Glutamatergic neuron (in vitro differentiated cells): ENCODE measurements around the gene ROBO1. TPM values are rescaled to one million over a fixed set of nuclear protein-coding genes. Genes with fewer than 3 reads are reported as not detected.
A peak's percentile ranks its signal among the peaks of the same experiment; 100 is the strongest.

Source experiments
- DNase-seq: peaks from one replicate; pipeline ENCODE4 v3.0.0; 2022
- H3K27ac Mint-ChIP-seq: one replicate; pipeline ENCODE4 v1.8.0; 2020; ENCODE audit warnings: mild to moderate bottlenecking, mixed read lengths, inconsistent platforms; ENCODE audit not compliant: unreplicated experiment
- H3K27me3 Mint-ChIP-seq: one replicate; pipeline ENCODE4 v1.8.0; 2020; ENCODE audit warnings: mild to moderate bottlenecking, moderate library complexity, mixed read lengths, inconsistent platforms; ENCODE audit not compliant: unreplicated experiment
- H3K36me3 Mint-ChIP-seq: one replicate; pipeline ENCODE4 v1.8.0; 2020; ENCODE audit warnings: mild to moderate bottlenecking, mixed read lengths, inconsistent platforms; ENCODE audit not compliant: unreplicated experiment
- H3K4me1 Mint-ChIP-seq: one replicate; pipeline ENCODE4 v1.8.0; 2020; ENCODE audit warnings: mild to moderate bottlenecking, low read depth, mixed read lengths, inconsistent platforms; ENCODE audit not compliant: unreplicated experiment
- H3K4me3 Mint-ChIP-seq: one replicate; pipeline ENCODE4 v1.8.0; 2020; ENCODE audit warnings: mild to moderate bottlenecking, mixed read lengths, inconsistent platforms; ENCODE audit not compliant: unreplicated experiment
- H3K9me3 Mint-ChIP-seq: one replicate; pipeline ENCODE4 v1.8.0; 2020; ENCODE audit warnings: mild to moderate bottlenecking, moderate library complexity, mixed read lengths, inconsistent platforms; ENCODE audit not compliant: unreplicated experiment
- total RNA-seq: library from RNA; stranded (reverse); fragmentation: NEBNext Ultra II Directional; extraction: Animal tissue kit (Norgen Biotek cat#: 25700); gene quantifications from one replicate; pipeline ENCODE4 v1.2.1, GENCODE V29; 2021; ENCODE audit not compliant: unreplicated experiment
- TF ChIP-seq, protein P1 (sequence below): fragments of 200-600 bp; sonication (generic); IDR thresholded peaks from one replicate; pipeline ENCODE4 v1.5.0; 2021; ENCODE audit not compliant: partially characterized antibody, unreplicated experiment

Gene ROBO1
- total RNA-seq, 1 donor from 2014 or later: 505 TPM

DNA sequence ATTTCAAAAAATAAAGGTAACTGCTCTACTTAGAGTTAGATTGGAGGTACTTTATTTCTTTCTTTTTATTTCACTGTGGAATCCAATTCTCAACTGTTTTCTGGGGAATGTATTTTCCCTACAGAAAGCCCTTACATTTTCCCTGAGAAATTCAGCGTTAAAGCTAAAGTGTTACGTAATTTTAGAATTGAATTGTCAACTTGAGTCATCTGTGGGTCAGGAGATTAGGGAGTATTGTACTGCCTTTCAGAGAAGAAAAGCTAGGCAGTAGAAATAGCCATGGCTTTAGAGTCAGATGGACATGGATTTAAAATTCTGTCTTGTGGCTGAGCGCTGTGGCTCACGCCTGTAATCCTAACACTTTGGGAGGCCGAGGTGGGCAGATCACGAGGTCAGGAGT lies 728.6 kb downstream of the ROBO1 start:
- Mint-ChIP-seq H3K36me3 (no peaks in the 10 kb centered on the region), H3K4me3 (no peak overlapping the region), H3K27ac (no peak overlapping the region), H3K4me1 (no peaks in the 10 kb centered on the region), H3K9me3 (no peaks in the 10 kb centered on the region), H3K27me3 (no peaks in the 10 kb centered on the region)
- TF ChIP-seq, protein P1, sequence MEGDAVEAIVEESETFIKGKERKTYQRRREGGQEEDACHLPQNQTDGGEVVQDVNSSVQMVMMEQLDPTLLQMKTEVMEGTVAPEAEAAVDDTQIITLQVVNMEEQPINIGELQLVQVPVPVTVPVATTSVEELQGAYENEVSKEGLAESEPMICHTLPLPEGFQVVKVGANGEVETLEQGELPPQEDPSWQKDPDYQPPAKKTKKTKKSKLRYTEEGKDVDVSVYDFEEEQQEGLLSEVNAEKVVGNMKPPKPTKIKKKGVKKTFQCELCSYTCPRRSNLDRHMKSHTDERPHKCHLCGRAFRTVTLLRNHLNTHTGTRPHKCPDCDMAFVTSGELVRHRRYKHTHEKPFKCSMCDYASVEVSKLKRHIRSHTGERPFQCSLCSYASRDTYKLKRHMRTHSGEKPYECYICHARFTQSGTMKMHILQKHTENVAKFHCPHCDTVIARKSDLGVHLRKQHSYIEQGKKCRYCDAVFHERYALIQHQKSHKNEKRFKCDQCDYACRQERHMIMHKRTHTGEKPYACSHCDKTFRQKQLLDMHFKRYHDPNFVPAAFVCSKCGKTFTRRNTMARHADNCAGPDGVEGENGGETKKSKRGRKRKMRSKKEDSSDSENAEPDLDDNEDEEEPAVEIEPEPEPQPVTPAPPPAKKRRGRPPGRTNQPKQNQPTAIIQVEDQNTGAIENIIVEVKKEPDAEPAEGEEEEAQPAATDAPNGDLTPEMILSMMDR: no peak
- no peak for DNase-seq

DNA sequence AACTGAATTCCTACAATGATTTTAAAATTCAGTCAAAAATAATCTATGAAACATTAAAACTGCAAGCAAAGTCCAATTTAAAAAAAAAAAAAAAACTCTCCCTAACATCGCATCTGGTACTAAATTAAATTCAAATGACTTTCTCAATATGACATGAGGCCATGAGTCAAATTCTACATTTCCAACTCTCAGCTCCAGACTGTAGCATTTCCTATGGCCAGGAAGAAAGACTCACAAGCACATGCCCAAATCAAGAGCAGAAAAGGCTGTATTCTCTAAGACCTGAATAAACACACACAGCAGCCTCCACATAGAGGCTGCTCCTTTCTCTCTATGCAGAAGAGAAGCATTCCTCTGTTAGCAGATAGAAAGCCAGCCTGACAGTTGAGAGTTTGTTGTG lies 729.2 kb downstream of the ROBO1 start:
- no peak overlapping the region for H3K27ac Mint-ChIP-seq

GRCh38 chr3:79038057-79038456 lies 729.7 kb downstream of the ROBO1 start:
- Mint-ChIP-seq H3K9me3 (no peaks in the 10 kb centered on the region), H3K4me1 (no peaks in the 10 kb centered on the region), H3K4me3 (no peak overlapping the region), H3K36me3 (no peaks in the 10 kb centered on the region), H3K27ac (no peak overlapping the region), H3K27me3 (no peaks in the 10 kb centered on the region)
- TF ChIP-seq, protein P1: no peak
- DNase-seq: no peak

More for the DNA sequence above, 729.2 kb downstream of the ROBO1 start:
- H3K4me1 Mint-ChIP-seq: no peaks in the 10 kb centered on the region
- no peaks in the 10 kb centered on the region for H3K27me3 Mint-ChIP-seq
- TF ChIP-seq, protein P1: no peak
- H3K36me3 Mint-ChIP-seq: no peaks in the 10 kb centered on the region
- no peaks in the 10 kb centered on the region for H3K9me3 Mint-ChIP-seq
- DNase-seq: no peak
- no peak overlapping the region for H3K4me3 Mint-ChIP-seq

DNA sequence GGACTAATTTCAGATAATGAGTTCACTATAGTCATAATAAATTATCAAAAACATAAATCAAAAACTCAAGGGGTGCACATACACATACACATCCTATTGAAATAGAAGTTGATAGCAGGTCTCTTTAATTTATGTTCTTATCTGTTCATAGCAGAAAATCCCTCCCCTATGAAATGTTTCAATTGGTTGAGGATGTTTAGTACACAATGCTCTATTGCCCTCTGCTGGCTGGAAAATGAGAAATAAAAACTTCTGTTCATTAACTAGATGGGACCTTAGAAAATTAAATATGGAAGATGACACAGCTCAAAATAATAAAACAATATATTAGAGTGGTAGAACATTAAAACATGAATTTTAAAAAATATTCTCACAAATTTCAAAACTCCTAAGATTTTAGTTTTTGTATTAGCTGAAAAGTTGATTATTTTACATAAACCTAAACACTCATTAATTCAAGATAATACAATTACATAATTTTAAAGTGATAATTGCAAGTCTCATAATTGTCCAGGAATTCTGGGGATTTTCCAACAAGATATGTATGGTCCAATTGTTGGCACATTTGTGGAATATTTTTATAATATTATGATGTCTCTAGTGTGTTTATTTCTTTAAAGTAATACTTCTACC lies 735.0 kb downstream of the ROBO1 start:
- no peak overlapping the region for H3K27ac Mint-ChIP-seq
- H3K27me3 Mint-ChIP-seq: no peaks in the 10 kb centered on the region

GRCh38 chr3:79030157-79030556 lies 737.6 kb downstream of the ROBO1 start:
- Mint-ChIP-seq H3K27ac (no peak overlapping the region), H3K4me1 (peaks cover under 1% of the 10 kb centered on the region), H3K4me3 (no peak overlapping the region), H3K9me3 (no peaks in the 10 kb centered on the region), H3K27me3 (no peaks in the 10 kb centered on the region), H3K36me3 (no peaks in the 10 kb centered on the region)
- TF ChIP-seq, protein P1: no peak
- DNase-seq: no peak

More for the DNA sequence above, 735.0 kb downstream of the ROBO1 start:
- TF ChIP-seq, protein P1: peak; percentile 74
- Mint-ChIP-seq H3K4me1 (no peaks in the 10 kb centered on the region), H3K9me3 (no peaks in the 10 kb centered on the region), H3K36me3 (no peaks in the 10 kb centered on the region), H3K4me3 (no peak overlapping the region)
- DNase-seq: no peak
